GM21528 (cell line): Measurements from ENCODE around the gene CADM2.
A peak's percentile ranks its signal among the peaks of the same experiment; 100 is the strongest.

Source experiments
- ATAC-seq: cut with Tn5 transposase; IDR thresholded peaks from one replicate; pipeline ENCODE4 v1.9.1; 2021; ENCODE audit warnings: mild to moderate bottlenecking, moderate library complexity; ENCODE audit not compliant: unreplicated experiment, low FRiP score

Gene CADM2

GRCh38 chr3:85533586-85533985 is 574.8 kb downstream of the CADM2 start:
- no peak for ATAC-seq

DNA sequence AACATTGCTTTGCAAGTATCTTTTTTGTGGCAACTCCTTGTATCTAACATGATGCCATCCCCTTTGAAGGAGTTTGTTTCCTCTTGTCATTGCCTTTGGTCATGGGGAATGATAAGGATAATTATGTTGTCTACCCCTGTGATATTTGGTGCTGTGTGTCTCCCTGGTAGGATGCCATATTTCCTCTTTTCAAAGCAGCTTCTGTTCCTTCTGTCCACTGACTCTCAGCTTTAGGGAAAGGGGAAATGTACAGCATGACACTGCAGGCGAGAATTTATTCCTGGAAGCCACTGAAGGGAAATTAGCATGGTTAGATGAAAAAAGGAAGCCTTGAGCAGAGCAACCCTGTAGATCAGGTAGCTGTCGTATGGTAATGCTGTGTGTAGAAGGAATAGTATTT is 576.7 kb downstream of the CADM2 start:
- no peak for ATAC-seq

DNA sequence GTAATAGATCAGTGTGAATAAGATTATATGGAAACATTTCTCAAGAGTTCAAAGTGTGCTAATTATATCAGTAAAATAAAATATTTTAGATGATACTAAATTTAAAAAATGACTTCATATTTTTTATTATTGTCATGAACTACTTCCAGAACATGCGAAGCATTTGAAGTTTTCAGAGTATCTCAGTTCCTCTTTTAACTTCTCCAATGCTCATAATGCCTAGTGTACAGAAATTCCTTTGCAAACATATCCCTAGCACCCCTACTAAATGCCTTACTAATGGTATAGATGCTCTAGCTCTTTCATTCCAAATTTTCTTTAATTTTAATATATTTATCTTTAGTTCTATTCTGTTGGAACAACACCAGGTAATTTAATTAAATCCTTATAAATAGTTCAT is 580.4 kb downstream of the CADM2 start:
- ATAC-seq: no peak

GRCh38 chr3:85554153-85554552 is 595.4 kb downstream of the CADM2 start:
- ATAC-seq: no peak

DNA sequence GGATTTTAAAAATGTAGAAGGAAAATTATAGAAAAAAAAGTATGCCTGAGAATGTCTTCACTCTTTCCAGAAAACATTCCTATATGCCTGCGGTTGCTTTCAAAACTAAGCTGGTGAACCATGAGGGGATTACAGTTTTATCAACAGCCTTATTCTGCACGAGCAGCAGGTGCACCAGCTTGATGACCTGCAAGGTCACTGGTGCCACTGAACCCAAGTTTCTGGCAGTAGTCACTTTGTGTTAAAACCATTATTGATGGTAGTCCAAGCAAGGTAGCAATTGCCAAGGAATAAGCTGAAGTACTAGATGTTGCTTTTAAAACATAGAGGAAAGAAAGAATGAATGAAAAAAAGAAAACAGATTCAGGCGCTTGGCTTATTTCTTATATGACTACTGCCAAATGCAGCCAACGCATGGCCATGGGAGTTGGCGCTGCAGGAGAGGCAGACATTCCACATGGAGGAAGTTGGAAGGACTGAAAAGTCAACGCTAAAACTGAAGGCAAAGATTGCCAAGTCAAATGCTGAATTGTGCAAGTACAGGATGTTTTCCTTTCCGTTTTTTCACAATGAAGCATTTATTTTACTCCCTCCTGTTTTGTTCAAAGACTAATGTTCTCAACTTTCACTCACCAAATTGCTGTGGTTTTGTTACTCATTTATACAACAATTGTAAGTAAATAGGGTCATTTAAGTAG is 601.4 kb downstream of the CADM2 start:
- no peak for ATAC-seq

DNA sequence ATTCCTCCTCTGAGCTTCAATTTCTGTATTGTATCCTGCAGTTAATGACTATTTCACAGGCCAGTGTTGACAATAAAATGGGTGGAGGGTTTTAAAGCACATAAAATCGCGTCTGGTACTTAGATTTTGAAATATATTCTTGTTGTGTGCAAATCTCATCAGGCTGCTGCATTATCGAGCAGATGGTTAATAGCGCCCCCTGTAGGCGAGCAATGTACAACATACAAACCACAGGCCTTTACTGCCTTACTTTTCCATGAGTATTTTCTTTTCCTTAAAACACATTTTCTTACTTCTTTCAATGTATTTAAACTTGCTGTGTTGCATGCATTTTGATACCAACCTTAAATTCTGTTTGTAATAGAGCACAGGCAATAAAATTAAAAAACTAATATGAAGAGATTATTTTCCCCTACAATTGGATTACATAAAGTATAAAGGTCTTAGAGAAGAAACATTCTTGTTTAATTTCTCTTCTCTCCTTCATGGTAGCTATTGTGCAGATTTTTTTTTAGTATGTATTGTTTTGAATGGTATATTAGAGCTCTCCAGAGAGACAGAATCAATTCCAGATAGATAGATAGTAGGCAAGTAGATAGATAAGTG is 608.4 kb downstream of the CADM2 start:
- no peak for ATAC-seq

- no peak for ATAC-seq
Measured at GRCh38 chr3:85570819-85571218, 612.0 kb downstream of the CADM2 start.

DNA sequence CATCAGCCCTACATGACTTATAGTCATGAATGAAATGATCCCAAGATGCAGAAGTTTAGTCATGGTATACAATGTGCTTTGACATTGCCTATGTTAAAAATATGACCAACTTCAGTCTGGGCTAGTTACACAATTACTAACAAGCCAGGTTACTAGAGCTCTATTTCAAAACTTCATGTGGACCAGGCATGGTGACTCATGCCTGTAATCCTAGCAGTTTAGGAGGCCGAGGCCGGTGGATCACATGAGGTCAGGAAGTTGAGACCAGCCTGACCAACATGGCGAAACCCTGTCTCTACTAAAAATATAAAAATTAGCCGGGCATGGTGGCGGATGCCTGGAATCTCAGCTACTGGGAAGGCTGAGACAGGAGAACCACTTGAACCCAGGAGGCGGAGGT is 613.0 kb downstream of the CADM2 start:
- ATAC-seq: no peak

DNA sequence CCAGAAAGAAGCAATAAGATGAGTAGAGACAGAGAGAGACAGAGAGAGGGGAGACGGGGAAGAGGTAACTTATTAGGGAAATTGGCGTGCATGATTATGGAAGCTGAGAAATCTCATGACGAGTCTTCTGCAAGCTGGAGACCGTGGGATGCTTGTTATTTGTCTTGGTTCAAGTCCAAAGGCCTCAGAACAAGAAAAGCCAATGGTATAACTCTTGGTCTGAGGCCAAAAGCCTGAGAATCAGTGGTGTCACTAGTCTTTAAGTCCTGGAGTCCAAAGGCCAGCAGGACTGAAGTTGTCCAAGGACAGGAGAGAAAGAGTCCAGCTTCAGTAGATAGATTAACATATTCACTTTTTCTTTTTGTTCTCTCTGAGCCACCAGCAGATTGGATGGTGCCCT is 613.6 kb downstream of the CADM2 start:
- ATAC-seq: no peak

- no peak for ATAC-seq
Measured at GRCh38 chr3:85572978-85573377, 614.2 kb downstream of the CADM2 start.

GRCh38 chr3:85574006-85574705 is 615.4 kb downstream of the CADM2 start:
- no peak for ATAC-seq

DNA sequence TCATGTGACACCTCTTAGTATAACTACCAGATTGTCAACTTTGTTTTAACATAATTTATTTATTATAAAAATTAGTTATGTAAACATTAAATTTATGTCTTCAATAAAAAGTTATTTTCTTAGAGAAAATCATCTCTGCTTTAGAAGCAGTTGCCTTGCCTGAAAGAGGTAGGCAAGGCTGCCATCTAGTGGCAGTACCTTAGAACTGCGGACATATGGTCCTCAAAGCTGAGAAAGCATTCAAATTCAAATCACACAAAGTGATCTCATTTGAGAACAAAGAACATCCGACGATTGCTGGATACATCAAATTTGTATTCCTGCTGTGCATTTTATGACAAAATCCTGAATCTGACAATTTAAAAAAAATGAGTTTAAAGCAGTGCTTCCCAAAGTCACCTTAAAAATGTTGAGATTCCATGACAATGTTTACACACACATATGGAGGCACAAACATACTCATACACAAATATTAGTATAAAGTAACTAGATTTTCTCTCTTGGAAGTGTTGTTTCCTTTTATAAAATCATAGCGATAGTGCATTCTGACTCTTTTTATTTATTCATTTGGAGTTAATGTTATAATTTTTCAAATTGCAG is 617.4 kb downstream of the CADM2 start:
- peak; percentile 75 for ATAC-seq

- no peak for ATAC-seq
Measured at GRCh38 chr3:85576697-85577200, 618.0 kb downstream of the CADM2 start.

DNA sequence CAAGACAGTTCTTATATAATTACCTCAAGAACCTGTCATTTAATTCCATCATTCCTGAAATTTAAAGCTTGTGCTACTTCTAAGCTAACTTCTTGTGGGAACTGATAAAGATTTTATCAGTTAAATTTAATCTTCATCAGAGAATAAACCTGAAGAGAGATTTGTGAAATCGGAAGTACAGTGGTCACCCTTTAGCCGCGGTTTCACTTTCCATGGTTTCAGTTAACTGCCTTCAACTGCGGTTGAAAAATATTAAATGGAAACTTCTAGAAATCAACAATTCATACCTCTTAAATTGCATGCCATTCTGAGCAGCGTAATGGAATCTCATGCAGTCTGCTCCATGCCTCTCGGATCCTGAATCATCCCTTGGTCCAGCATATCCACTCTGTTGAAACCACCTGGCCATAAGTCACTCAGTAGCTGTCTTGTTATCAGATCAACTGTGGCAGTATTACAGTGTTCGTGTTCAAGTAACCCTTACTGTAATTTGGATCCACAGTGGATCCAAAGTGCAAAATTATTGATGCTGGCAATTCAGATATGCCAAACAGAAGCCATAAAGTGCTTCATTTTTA is 626.1 kb downstream of the CADM2 start:
- ATAC-seq: no peak

DNA sequence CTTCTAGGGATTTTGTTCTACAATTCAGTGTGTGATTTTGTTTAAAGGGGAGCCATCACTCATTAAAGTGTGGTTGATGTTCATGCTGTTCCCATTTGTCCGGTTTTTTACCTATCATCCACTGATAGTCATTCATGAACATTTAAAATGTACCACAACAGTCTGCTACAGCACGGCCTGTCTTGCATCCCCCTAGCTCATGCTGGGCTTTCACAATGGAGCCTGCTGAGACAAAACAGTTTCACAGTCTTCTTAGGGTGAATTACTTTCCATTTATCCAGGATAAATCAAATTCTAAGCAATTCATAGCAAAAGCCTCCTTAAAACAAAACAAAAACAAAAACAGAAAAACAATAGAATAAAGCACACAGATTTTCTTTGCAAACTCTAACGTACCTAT is 627.2 kb downstream of the CADM2 start:
- no peak for ATAC-seq

GRCh38 chr3:85589145-85589544 is 630.4 kb downstream of the CADM2 start:
- no peak for ATAC-seq

- ATAC-seq: no peak
Measured at GRCh38 chr3:85591451-85591850, 632.7 kb downstream of the CADM2 start.

GRCh38 chr3:85592256-85592655 is 633.5 kb downstream of the CADM2 start:
- ATAC-seq: no peak

DNA sequence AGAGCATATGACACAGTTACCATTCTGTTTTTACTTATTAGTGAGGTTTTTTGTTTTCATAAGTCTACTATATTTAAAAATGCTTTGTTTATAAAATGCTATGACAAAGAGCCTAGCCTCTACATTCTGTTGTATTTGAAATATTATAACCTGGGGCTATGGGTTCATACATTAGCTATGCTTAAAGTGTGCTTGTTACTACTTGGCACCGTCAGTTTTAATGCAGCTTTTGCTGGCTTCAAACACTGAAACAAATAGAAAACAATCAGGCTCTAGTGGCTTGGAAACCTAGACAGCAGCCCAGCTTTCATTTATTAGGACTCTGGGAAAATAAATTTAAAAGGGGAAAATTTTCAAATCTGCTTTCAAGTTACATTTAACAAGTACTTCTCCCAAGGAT is 635.9 kb downstream of the CADM2 start:
- no peak for ATAC-seq

DNA sequence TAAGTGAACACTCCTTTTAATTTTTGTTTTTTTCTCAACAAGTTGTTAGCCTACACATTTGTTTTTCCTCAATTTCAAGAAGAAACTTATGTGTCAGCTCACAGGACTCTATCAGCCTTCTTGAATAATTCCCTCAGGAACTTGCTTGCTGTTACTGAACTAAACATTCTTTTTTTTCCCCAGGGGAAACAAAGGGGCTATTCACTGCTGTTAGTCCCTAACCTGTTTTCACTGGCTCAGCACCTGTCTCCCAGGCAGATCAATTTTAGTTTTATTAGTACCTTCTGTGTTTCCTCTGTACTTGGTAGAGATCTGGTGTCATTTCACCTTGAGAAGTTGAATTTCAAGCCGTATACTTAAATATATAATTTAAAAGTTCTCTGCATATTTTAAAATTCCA is 644.6 kb downstream of the CADM2 start:
- no peak for ATAC-seq

DNA sequence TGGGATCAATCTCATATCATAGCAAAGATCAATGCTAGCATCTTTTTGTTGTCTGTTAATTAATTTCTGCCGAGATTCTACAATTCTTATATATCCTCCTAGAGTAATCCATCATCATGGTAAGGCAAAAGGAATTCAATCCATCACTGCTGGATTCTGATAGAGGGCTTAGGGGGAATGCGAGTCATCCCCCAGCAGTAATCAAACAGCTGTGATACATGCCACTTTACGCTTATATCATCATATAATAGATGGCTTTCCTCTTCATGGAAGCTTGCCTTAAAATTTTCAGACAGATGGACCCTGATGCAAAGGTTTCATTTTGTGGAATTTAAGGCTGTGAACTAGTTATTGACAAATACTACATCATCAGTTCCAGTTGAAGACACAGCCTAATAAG is 645.9 kb downstream of the CADM2 start:
- ATAC-seq: no peak
